ENCODE data around the gene NXPE2. TPM values are rescaled to one million over a fixed set of nuclear protein-coding genes. Genes with fewer than 3 reads are reported as not detected.

Gene NXPE2
- total RNA-seq, 1 donor from 2014 or later: 0.33 TPM

- Mint-ChIP-seq H3K4me3 (ENCODE audit: unreplicated experiment) (no peak overlapping the region), H3K9me3 (ENCODE audit: unreplicated experiment) (no peaks in the 10 kb centered on the region), H3K4me1 (ENCODE audit: unreplicated experiment) (no peaks in the 10 kb centered on the region), H3K36me3 (ENCODE audit: low read depth, unreplicated experiment) (no peaks in the 10 kb centered on the region), H3K27me3 (ENCODE audit: unreplicated experiment) (no peaks in the 10 kb centered on the region), H3K27ac (ENCODE audit: unreplicated experiment) (no peak overlapping the region)
- TF ChIP-seq CTCF (IDR thresholded peaks at IDR 0.05; ENCODE audit: unreplicated experiment): no peak
- DNase-seq (ENCODE audit: low spot score): no peak
These were observed 35.4 kb downstream of the NXPE2 start for GRCh38 chr11:114713756-114714155.

GRCh38 chr11:114719562-114719961, 41.2 kb downstream of the NXPE2 start:
- H3K4me3 Mint-ChIP-seq (ENCODE audit: unreplicated experiment): no peak overlapping the region
- no peaks in the 10 kb centered on the region for H3K4me1 Mint-ChIP-seq (ENCODE audit: unreplicated experiment)
- no peak overlapping the region for H3K27ac Mint-ChIP-seq (ENCODE audit: unreplicated experiment)
- TF ChIP-seq CTCF (IDR thresholded peaks at IDR 0.05; ENCODE audit: unreplicated experiment): no peak
- H3K27me3 Mint-ChIP-seq (ENCODE audit: unreplicated experiment): peaks cover 1% of the 10 kb centered on the region
- no peak for DNase-seq (ENCODE audit: low spot score)
- no peaks in the 10 kb centered on the region for H3K9me3 Mint-ChIP-seq (ENCODE audit: unreplicated experiment)
- no peaks in the 10 kb centered on the region for H3K36me3 Mint-ChIP-seq (ENCODE audit: low read depth, unreplicated experiment)

- Mint-ChIP-seq H3K4me3 (ENCODE audit: unreplicated experiment) (no peak overlapping the region), H3K4me1 (ENCODE audit: unreplicated experiment) (no peaks in the 10 kb centered on the region), H3K27me3 (ENCODE audit: unreplicated experiment) (peaks cover 3% of the 10 kb centered on the region), H3K9me3 (ENCODE audit: unreplicated experiment) (no peaks in the 10 kb centered on the region), H3K27ac (ENCODE audit: unreplicated experiment) (no peak overlapping the region), H3K36me3 (ENCODE audit: low read depth, unreplicated experiment) (no peaks in the 10 kb centered on the region)
- no peak for DNase-seq (ENCODE audit: low spot score)
- TF ChIP-seq CTCF (IDR thresholded peaks at IDR 0.05; ENCODE audit: unreplicated experiment): no peak
These were observed 46.7 kb downstream of the NXPE2 start for GRCh38 chr11:114724916-114725524.

GRCh38 chr11:114725623-114726022, 47.3 kb downstream of the NXPE2 start:
- H3K36me3 Mint-ChIP-seq (ENCODE audit: low read depth, unreplicated experiment): no peaks in the 10 kb centered on the region
- no peaks in the 10 kb centered on the region for H3K9me3 Mint-ChIP-seq (ENCODE audit: unreplicated experiment)
- peaks cover 3% of the 10 kb centered on the region for H3K27me3 Mint-ChIP-seq (ENCODE audit: unreplicated experiment)
- TF ChIP-seq CTCF (IDR thresholded peaks at IDR 0.05; ENCODE audit: unreplicated experiment): no peak
- no peak for DNase-seq (ENCODE audit: low spot score)
- H3K4me3 Mint-ChIP-seq (ENCODE audit: unreplicated experiment): no peak overlapping the region
- no peaks in the 10 kb centered on the region for H3K4me1 Mint-ChIP-seq (ENCODE audit: unreplicated experiment)
- no peak overlapping the region for H3K27ac Mint-ChIP-seq (ENCODE audit: unreplicated experiment)

- Mint-ChIP-seq H3K4me3 (ENCODE audit: unreplicated experiment) (no peak overlapping the region), H3K27ac (ENCODE audit: unreplicated experiment) (no peak overlapping the region), H3K4me1 (ENCODE audit: unreplicated experiment) (no peaks in the 10 kb centered on the region), H3K27me3 (ENCODE audit: unreplicated experiment) (no peaks in the 10 kb centered on the region), H3K9me3 (ENCODE audit: unreplicated experiment) (no peaks in the 10 kb centered on the region), H3K36me3 (ENCODE audit: low read depth, unreplicated experiment) (no peaks in the 10 kb centered on the region)
- no peak for TF ChIP-seq CTCF (IDR thresholded peaks at IDR 0.05; ENCODE audit: unreplicated experiment)
- DNase-seq (ENCODE audit: low spot score): no peak
These were observed 58.5 kb downstream of the NXPE2 start for GRCh38 chr11:114736806-114737205.
